Left renal cortex interstitium (tissue), 4 donors: ENCODE measurements around the gene C20orf141. TPM values are rescaled to one million over a fixed set of nuclear protein-coding genes. Genes with fewer than 3 reads are reported as not detected.
"Not testable (repeated sequence)": the region's sequence is repeated elsewhere in the genome, so short reads cannot be mapped to it uniquely, and the experiment has no call there.

Experiments used
- DNase-seq, 4 donors: peaks; one replicate each; pipeline ENCODE4 v3.0.0-alpha.2; 2013; ENCODE audit warnings: low read depth in 4 of 4, low spot score in 2 of 4, missing footprints in 1 of 4
- polyA plus RNA-seq, 4 donors: library from polyadenylated mRNA; unstranded; fragments of 120-200 nt; gene quantifications; one replicate each; pipeline ENCODE4 v1.2.1, GENCODE V29; 2013; ENCODE audit not compliant: insufficient read length in 4 of 4

The C20orf141 gene
- polyA plus RNA-seq, 4 donors, result not detected

- DNase-seq, result no peak
Measured at GRCh38 chr20:2799271-2799670, 15.5 kb upstream of the C20orf141 start.

DNA sequence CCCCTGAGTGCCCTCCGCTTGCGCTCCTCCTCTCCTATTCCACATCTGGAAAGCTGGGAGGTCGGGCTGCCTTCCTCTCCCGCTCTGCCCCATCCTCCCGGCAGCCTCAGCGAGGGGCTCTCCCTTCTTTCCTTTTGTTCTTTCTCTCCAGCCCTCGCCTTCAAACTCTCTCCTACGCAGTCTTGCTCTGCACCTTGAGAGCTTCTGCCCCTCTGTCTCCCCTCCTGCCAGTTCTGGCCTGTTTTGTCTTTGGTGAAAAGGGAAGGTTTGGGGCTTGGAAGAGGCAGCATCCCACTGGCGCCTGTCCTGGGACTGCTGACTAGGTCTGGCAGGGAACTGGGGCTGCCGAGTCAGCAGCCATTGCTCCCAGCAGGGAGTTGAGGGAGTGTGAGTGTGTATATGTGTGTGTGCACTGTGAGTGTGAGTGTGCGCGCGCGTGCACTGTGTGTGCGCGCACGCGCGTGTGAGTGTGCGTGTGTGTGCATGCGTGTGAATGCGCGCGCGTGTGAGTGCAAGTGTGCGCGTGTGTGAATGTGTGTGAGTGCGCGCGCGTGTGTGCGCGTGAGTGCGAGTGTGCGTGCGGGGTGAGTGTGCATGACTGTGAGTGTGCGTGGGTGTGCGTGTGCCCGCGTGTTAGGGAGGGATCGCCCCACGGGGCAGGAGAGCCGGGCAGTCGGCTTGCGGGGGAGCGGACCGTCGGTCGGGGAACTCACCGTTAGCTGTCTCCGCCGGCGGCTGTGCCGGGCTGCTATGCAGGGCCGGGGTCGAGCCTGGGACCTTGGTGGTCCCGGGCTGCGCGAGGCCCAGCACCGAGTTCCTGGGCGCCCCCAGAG is 14.9 kb upstream of the C20orf141 start:
- DNase-seq, result no peak

- no peak for DNase-seq
Measured at GRCh38 chr20:2800521-2801285, 14.1 kb upstream of the C20orf141 start, which contains the start of gene CPXM1. TSS of gene CPXM1 (minus strand) at chr20:2800627. CDS start at chr20:2800572, 55 bp downstream.

DNA sequence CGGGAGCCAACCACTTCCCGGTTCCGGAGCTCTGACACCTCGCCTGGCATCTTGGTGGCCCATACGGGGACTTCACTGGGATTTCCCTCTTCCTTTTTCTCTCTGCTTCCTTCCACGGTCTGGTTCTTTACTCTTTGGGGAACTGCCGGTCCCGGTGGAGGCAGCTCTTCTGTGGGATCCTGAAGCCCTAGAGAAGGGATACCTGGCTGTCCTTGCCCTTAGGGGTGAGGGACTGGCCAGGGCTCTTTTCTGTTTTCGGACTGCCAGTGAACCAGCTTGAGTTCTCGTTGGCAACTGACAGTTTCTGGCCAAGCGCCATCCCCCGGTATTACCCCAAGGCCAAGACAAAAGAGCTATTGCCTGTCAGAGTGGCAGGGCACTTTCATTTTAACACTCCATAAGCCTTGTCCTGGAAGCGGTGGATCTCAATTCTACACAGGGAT is 13.5 kb upstream of the C20orf141 start:
- DNase-seq, result no peak

- DNase-seq, result no peak
Measured at GRCh38 chr20:2804041-2804828, 10.6 kb upstream of the C20orf141 start.

- DNase-seq, result no peak
Measured at GRCh38 chr20:2804852-2805688, 9.7 kb upstream of the C20orf141 start.

- no peak for DNase-seq
Measured at GRCh38 chr20:2805689-2806350, 9.0 kb upstream of the C20orf141 start.

DNA sequence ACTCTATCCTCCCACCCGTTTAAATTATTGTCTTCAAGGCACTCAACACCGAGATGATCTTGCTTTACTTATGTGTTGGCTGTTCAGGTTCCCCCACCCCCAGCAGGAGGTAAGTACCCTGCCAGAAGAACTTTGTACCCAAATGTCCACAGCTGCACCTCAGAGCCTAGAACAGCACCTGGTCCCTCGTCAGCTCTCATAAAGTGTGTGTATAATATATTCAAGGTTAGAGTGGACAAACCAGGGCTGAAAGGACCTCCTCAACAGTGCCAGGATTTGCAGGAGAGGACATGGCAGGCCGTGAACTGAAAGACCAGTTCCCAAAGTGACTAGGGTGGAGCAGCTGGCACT is 8.5 kb upstream of the C20orf141 start:
- no peak for DNase-seq

DNA sequence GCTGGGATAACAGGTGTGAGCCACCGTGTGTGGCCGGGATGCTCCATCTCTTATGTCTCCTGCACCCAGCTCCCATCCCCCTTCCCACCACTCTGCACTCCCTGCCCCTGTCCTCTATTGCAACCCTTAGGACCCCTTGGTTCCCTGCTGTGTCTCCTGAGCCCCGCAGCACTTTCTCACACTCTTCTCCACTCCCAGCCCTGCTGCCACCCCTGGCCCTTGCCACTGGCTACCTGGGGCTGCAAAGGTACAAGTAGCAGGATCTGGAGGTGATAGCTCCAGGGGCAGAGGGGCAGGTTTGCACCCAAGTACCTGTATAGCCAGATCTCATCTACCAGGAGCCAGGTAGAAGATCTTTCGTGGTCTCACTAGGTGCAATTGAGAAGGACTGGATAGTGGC is 7.8 kb upstream of the C20orf141 start:
- no peak for DNase-seq

DNA sequence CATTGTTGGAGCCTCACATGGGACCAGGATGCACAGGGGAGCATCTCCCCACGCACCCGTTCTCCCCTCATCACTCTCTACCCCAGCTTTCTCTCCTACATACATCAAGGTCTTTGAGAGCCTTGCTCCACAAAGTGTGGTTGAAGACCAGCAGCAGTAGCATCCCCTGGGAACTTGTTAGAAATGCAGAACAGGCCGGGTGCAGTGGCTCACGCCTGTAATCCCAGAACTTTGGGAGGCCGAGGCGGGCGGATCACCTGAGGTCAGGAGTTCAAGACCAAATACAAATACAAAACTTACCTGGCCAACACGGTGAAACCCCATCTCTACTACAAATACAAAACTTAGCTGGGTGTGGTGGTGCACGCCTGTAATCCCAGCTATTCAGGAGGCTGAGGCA is 6.9 kb upstream of the C20orf141 start:
- DNase-seq, result not testable (repeated sequence)

DNA sequence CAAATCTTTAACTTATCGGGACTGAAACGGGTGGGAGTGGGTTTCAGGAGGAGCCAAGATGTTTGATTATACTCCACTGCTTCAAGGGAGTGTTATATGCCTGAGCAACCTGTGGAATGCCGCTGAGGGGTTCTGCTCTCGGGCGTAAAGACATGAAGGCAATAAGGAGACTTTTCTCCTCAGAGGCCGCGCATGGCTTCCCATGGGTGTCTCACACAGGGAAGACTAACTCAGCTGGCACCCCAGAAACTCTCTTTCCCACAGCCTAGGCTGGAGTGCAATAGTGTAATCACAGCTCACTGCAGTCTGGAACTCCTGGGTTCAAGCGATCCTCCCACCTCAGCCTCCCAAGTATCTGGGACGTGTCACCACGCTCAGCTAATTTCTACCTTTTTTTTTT is 5.1 kb upstream of the C20orf141 start:
- DNase-seq, result no peak

GRCh38 chr20:2812189-2812588 is 2.6 kb upstream of the C20orf141 start:
- DNase-seq, result no peak

- no peak for DNase-seq
Measured at GRCh38 chr20:2814076-2814475, 711 bp upstream of the C20orf141 start.

- no peak for DNase-seq
Measured at GRCh38 chr20:2815242-2815900, 584 bp downstream of the C20orf141 start.

DNA sequence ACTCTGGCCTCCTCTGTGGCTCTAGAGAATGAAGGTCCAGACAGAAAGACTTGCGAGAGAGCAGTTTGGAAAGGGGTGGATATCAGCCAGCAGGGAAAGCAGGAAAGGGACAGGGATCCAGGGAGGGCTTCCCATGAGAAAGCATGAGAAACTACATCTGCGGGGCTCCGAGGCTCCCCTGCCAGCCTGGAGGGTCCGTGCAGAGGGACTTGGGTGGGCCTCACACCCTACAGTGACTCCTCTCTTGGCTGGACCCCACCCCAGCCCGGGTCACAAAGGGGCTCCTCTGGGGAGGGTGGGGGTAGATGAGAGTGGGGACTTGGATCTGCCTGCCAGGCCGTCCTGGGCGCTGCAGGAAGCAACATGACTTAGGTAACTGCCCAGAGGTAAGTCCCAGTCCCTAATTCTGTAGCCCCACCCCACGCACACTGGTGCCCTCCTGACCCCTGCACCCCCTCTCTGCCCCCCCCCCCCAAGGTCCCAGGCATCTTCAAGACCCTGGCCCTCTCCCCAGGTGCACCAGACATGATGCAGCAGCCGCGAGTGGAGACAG is 1.3 kb downstream of the C20orf141 start, which contains the start of gene TMEM239:
Gene TMEM239, plus strand, starts transcription at position 335 of the 553 bp plus-strand sequence. Its CDS starts 191 bp downstream, at position 526.
- no peak for DNase-seq

DNA sequence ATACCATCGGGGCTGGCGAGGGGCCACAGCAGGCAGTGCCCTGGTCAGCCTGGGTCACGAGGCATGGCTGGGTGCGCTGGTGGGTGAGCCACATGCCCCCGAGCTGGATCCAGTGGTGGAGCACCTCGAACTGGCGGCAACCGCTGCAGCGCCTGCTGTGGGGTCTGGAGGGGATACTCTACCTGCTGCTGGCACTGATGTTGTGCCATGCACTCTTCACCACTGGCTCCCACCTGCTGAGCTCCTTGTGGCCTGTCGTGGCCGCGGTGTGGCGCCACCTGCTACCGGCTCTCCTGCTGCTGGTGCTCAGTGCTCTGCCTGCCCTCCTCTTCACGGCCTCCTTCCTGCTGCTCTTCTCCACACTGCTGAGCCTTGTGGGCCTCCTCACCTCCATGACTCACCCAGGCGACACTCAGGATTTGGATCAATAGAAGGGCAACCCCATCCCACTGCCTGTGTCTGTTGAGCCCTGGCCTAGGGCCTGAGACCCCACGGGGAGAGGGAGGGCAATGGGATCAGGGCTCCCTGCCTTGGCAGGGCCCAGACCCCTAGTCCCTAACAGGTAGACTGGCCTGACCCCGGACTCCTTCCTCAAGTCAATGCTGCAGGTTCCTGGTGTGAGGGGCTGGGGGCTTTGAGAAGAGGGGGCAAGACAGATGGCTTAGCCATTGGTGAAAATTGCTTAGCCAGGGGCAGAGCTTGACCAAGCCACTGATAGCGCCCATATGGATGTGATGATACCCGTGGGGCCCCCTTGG is 2.0 kb downstream of the C20orf141 start:
- no peak for DNase-seq

- DNase-seq, result no peak
Measured at GRCh38 chr20:2817341-2817726, 2.5 kb downstream of the C20orf141 start.
